Muscle layer of duodenum (tissue), 2 donors: ENCODE results near the gene TM9SF1.
"Not testable (repeated sequence)": the region's sequence is repeated elsewhere in the genome, so short reads cannot be mapped to it uniquely, and the experiment has no call there.

ENCODE experiments used
- H3K27ac ChIP-seq: one replicate; pipeline ENCODE4 v1.7.0; 2013; ENCODE audit warnings: mild to moderate bottlenecking, low read length
- H3K27me3 ChIP-seq: one replicate; pipeline ENCODE4 v1.7.0; 2013; ENCODE audit warnings: low read depth, mild to moderate bottlenecking, control low read depth, low read length
- H3K36me3 ChIP-seq, 2 donors: one replicate each; pipeline ENCODE4 v1.7.0; 2013; ENCODE audit warnings: low read length in 2 of 2, control low read depth in 1 of 2, mild to moderate bottlenecking in 1 of 2; ENCODE audit not compliant: insufficient read depth in 2 of 2, control insufficient read depth in 1 of 2
- H3K4me1 ChIP-seq, 2 donors: one replicate each; pipeline ENCODE4 v1.7.0; 2013; ENCODE audit warnings: low read length in 2 of 2, mild to moderate bottlenecking in 2 of 2, control low read depth in 1 of 2, moderate library complexity in 1 of 2; ENCODE audit not compliant: insufficient read depth in 2 of 2, control insufficient read depth in 1 of 2
- H3K4me3 ChIP-seq, 2 donors: one replicate each; pipeline ENCODE4 v1.7.0; 2013; ENCODE audit warnings: low read length in 2 of 2, low read depth in 1 of 2, mild to moderate bottlenecking in 1 of 2
- H3K9me3 ChIP-seq, 2 donors: one replicate each; pipeline ENCODE4 v1.7.0; 2013; ENCODE audit warnings: low read length in 2 of 2, control low read depth in 1 of 2, mild to moderate bottlenecking in 1 of 2; ENCODE audit not compliant: control insufficient read depth in 1 of 2
- donor health status: healthy.

Gene TM9SF1

GRCh38 chr14:24206260-24207103 lies 11.2 kb upstream of the TM9SF1 start:
- H3K9me3 ChIP-seq: no peaks in the 10 kb centered on the region
- H3K4me1 ChIP-seq: peaks cover 4% of the 10 kb centered on the region in 2 donors
- no peak overlapping the region for H3K4me3 ChIP-seq
- no peaks in the 10 kb centered on the region for H3K27me3 ChIP-seq
- H3K27ac ChIP-seq: no peak overlapping the region
- peaks cover 52% of the 10 kb centered on the region in 2 donors for H3K36me3 ChIP-seq

- peaks cover 0 to 4% of the 10 kb centered on the region in 2 donors for H3K4me1 ChIP-seq
- no peak overlapping the region for H3K4me3 ChIP-seq
- H3K27me3 ChIP-seq: no peaks in the 10 kb centered on the region
- no peak overlapping the region for H3K27ac ChIP-seq
- H3K36me3 ChIP-seq: peaks cover 35 to 44% of the 10 kb centered on the region in 2 donors
- no peaks in the 10 kb centered on the region for H3K9me3 ChIP-seq
These were observed 9.2 kb upstream of the TM9SF1 start for GRCh38 chr14:24204163-24205146.

GRCh38 chr14:24203249-24203886 lies 8.1 kb upstream of the TM9SF1 start:
- peaks cover 27 to 38% of the 10 kb centered on the region in 2 donors for H3K36me3 ChIP-seq
- H3K9me3 ChIP-seq, H3K4me3 ChIP-seq, H3K27ac ChIP-seq, H3K4me1 ChIP-seq, H3K27me3 ChIP-seq: not testable (repeated sequence)

- H3K27ac ChIP-seq, H3K9me3 ChIP-seq, H3K4me3 ChIP-seq, H3K27me3 ChIP-seq, H3K4me1 ChIP-seq: not testable (repeated sequence)
- peaks cover 20 to 30% of the 10 kb centered on the region in 2 donors for H3K36me3 ChIP-seq
These were observed 7.3 kb upstream of the TM9SF1 start for GRCh38 chr14:24202538-24202937.

GRCh38 chr14:24198814-24199524 lies 3.7 kb upstream of the TM9SF1 start:
- Histone ChIP-seq H3K27ac (no peak overlapping the region), H3K4me3 (no peak overlapping the region), H3K9me3 (no peaks in the 10 kb centered on the region), H3K36me3 (peaks cover 4 to 10% of the 10 kb centered on the region in 2 donors), H3K4me1 (peaks cover 14 to 21% of the 10 kb centered on the region in 2 donors), H3K27me3 (no peaks in the 10 kb centered on the region)

GRCh38 chr14:24197056-24197450 lies 1.8 kb upstream of the TM9SF1 start:
- Histone ChIP-seq H3K4me3 (no peak overlapping the region), H3K4me1 (peaks cover 14 to 23% of the 10 kb centered on the region in 2 donors), H3K9me3 (no peaks in the 10 kb centered on the region), H3K36me3 (peaks cover 11 to 18% of the 10 kb centered on the region in 2 donors), H3K27ac (no peak overlapping the region), H3K27me3 (no peaks in the 10 kb centered on the region)

GRCh38 chr14:24196071-24197055 lies 1.1 kb upstream of the TM9SF1 start:
- H3K4me3 ChIP-seq: peak overlapping the region; percentile 79 to 93
- H3K27ac ChIP-seq: peak overlapping the region; percentile 95
- H3K36me3 ChIP-seq: peaks cover 12 to 20% of the 10 kb centered on the region in 2 donors
- H3K4me1 ChIP-seq: peaks cover 14 to 23% of the 10 kb centered on the region in 2 donors
- H3K9me3 ChIP-seq: no peaks in the 10 kb centered on the region
- no peaks in the 10 kb centered on the region for H3K27me3 ChIP-seq

GRCh38 chr14:24194873-24195185 lies 412 bp downstream of the TM9SF1 start:
- no peaks in the 10 kb centered on the region for H3K27me3 ChIP-seq
- H3K27ac ChIP-seq: peak overlapping the region; percentile 95
- peak overlapping the region; percentile 79 to 93 for H3K4me3 ChIP-seq
- H3K4me1 ChIP-seq: peaks cover 14 to 23% of the 10 kb centered on the region in 2 donors
- H3K36me3 ChIP-seq: peaks cover 12 to 21% of the 10 kb centered on the region in 2 donors
- no peaks in the 10 kb centered on the region for H3K9me3 ChIP-seq

- Histone ChIP-seq H3K9me3 (no peaks in the 10 kb centered on the region), H3K27me3 (no peaks in the 10 kb centered on the region), H3K27ac (peak overlapping the region; percentile 95), H3K4me3 (peak overlapping the region; percentile 79 to 93), H3K4me1 (peaks cover 14 to 24% of the 10 kb centered on the region in 2 donors), H3K36me3 (peaks cover 12 to 21% of the 10 kb centered on the region in 2 donors)
These were observed 912 bp downstream of the TM9SF1 start for GRCh38 chr14:24194186-24194872.
